ENCODE data around the gene CAB39L. TPM values are rescaled to one million over a fixed set of nuclear protein-coding genes. Genes with fewer than 3 reads are reported as not detected.
A peak's percentile ranks its signal among the peaks of the same experiment; 100 is the strongest.

The CAB39L gene
- total RNA-seq, 4 donors from 2014 or later, result 84.2 to 131 (median 114) TPM

GRCh38 chr13:49353908-49354307 is 90.0 kb downstream of the CAB39L start:
- TF ChIP-seq CTCF (IDR thresholded peaks at IDR 0.05) (no peak), EP300 (IDR thresholded peaks at IDR 0.05) (no peak), POLR2AphosphoS5 (IDR thresholded peaks at IDR 0.05) (no peak), POLR2A (IDR thresholded peaks at IDR 0.05) (no peak)
- Histone ChIP-seq H3K27me3 (no peaks in the 10 kb centered on the region), H3K27ac (peak overlapping the region in 2 of 4 donors; percentile 22 to 80), H3K9me3 (no peaks in the 10 kb centered on the region), H3K4me1 (peaks cover 0 to 36% (median 3%) of the 10 kb centered on the region in 3 donors), H3K4me3 (no peak overlapping the region), H3K36me3 (peaks cover 0 to 38% of the 10 kb centered on the region in 2 donors)
- ATAC-seq, result no peak
- 64 to 73% methylated on average over 3 of the region's 3 CpGs for WGBS, 2 donors (ENCODE audit: low coverage in 1 of 2)

DNA sequence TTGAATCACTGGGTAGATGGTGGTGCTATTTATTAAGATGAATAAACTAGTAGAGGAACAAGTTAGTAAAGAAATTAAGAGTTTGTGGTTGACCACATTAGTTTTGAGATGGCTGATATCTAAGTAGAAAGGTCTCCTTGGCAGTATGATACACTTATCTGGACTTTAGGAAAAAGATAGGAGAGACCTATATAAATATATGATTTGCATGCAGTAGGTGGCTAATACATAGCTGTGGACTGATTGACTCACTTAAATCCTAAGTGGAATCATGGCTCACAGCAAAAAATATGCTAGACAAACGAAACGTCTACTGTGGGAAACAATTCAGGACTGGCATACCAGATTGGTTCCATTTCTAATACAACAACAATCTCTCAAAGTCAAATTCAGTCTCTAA is 92.0 kb downstream of the CAB39L start:
- peak overlapping the region in 2 of 4 donors; percentile 2 to 11 for H3K27ac ChIP-seq
- no peak for ATAC-seq
- peaks cover 0 to 27% (median 3%) of the 10 kb centered on the region in 3 donors for H3K4me1 ChIP-seq
- H3K27me3 ChIP-seq, result no peaks in the 10 kb centered on the region
- H3K9me3 ChIP-seq, result no peaks in the 10 kb centered on the region
- peaks cover 0 to 38% of the 10 kb centered on the region in 2 donors for H3K36me3 ChIP-seq
- no peak overlapping the region for H3K4me3 ChIP-seq
- 52 to 71% methylated on average over 2 of the region's 2 CpGs for WGBS, 2 donors (ENCODE audit: low coverage in 1 of 2)
- no peak for TF ChIP-seq EP300 (IDR thresholded peaks at IDR 0.05)
- TF ChIP-seq POLR2A (IDR thresholded peaks at IDR 0.05), result no peak
- TF ChIP-seq POLR2AphosphoS5 (IDR thresholded peaks at IDR 0.05), result no peak
- TF ChIP-seq CTCF (IDR thresholded peaks at IDR 0.05), result no peak

DNA sequence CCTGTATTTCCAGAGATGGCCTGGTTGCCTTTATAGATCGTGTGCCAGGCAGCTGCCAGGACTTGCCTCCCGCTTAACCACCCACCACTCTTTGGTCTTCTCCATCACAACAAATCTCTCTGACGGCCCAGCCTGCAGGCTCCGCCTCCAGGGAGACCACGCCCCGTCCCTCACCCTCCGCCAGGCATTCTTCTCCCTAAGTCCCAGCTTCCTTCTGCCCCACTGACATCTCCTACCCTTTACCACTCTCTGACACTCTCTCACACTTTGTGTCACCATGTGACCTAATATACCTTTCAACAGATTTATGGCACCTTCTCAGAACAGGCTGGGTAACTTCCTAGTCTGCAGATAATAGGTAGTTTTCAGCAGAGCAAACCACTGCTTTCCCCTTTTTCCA is 95.1 kb downstream of the CAB39L start:
- no peak for ATAC-seq
- Histone ChIP-seq H3K4me3 (no peak overlapping the region), H3K9me3 (no peaks in the 10 kb centered on the region), H3K27ac (peak overlapping the region in 1 of 4 donors; percentile 22), H3K27me3 (no peaks in the 10 kb centered on the region), H3K4me1 (peaks cover 0 to 3% (median 0%) of the 10 kb centered on the region in 3 donors), H3K36me3 (peaks cover 0 to 43% of the 10 kb centered on the region in 2 donors)
- TF ChIP-seq CTCF (IDR thresholded peaks at IDR 0.05) (no peak), POLR2AphosphoS5 (IDR thresholded peaks at IDR 0.05) (no peak), EP300 (IDR thresholded peaks at IDR 0.05) (no peak), POLR2A (IDR thresholded peaks at IDR 0.05) (no peak)
- WGBS, 2 donors (ENCODE audit: low coverage in 1 of 2), result 53 to 66% methylated on average over 3 to 7 of the region's 7 CpGs

DNA sequence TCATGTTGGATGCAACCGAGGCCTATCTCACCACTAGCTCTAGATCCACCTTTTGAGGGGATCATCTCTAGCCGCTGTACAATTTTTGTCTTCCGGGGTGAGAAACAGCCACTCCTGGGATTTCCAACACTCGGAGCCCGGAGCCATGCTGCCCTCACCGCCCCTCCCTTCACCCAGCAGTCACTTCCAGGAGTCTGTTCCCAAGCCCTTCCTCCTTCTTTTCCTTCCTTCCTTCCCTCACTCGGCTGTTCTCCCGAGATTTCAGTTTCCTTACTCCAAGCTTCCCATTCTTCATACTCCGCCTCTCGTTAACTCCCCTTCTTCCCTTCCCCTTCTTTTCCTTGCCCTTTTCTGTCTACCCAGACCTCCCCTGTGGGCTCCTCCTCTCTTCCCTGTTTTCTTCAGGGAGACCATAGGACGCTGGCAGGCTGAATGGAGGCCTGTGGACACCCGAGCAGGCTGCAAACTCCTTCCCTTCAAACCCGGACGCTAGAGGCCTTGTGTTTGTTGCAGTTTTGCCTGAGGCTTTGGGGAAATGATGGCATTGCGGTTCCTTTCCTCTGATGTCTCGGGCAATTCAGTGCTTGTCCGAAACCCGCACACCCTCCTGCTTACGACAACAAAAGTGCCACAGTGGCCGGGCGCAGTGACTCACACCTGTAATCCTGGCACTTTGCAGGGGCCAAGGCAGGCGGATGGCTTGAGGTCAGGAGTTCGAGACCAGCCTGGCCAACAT is 96.0 kb downstream of the CAB39L start:
- H3K9me3 ChIP-seq, result no peaks in the 10 kb centered on the region
- H3K27ac ChIP-seq, result peak overlapping the region in 1 of 4 donors; percentile 22
- H3K4me3 ChIP-seq, result no peak overlapping the region
- WGBS, 2 donors (ENCODE audit: low coverage in 1 of 2), result 82 to 93% methylated on average over 6 to 20 of the region's 23 CpGs
- TF ChIP-seq CTCF (IDR thresholded peaks at IDR 0.05) (no peak), POLR2AphosphoS5 (IDR thresholded peaks at IDR 0.05) (no peak), POLR2A (IDR thresholded peaks at IDR 0.05) (no peak), EP300 (IDR thresholded peaks at IDR 0.05) (no peak)
- no peak for ATAC-seq
- no peaks in the 10 kb centered on the region for H3K4me1 ChIP-seq
- no peaks in the 10 kb centered on the region for H3K27me3 ChIP-seq
- peaks cover 0 to 53% of the 10 kb centered on the region in 2 donors for H3K36me3 ChIP-seq

- Histone ChIP-seq H3K36me3 (peaks cover 0 to 59% of the 10 kb centered on the region in 2 donors), H3K27ac (no peak overlapping the region), H3K4me3 (no peak overlapping the region), H3K4me1 (no peaks in the 10 kb centered on the region), H3K9me3 (no peaks in the 10 kb centered on the region), H3K27me3 (no peaks in the 10 kb centered on the region)
- 82 to 86% methylated on average over 5 of the region's 5 CpGs for WGBS, 2 donors (ENCODE audit: low coverage in 1 of 2)
- TF ChIP-seq POLR2A (IDR thresholded peaks at IDR 0.05) (no peak), POLR2AphosphoS5 (IDR thresholded peaks at IDR 0.05) (no peak), EP300 (IDR thresholded peaks at IDR 0.05) (no peak), CTCF (IDR thresholded peaks at IDR 0.05) (no peak)
- ATAC-seq, result no peak
These were observed 97.4 kb downstream of the CAB39L start for GRCh38 chr13:49346460-49346859.
